Type B pancreatic cell (in vitro differentiated cells): Measurements from ENCODE around the gene WT1. TPM values are rescaled to one million over a fixed set of nuclear protein-coding genes. Genes with fewer than 3 reads are reported as not detected.
A peak's percentile ranks its signal among the peaks of the same experiment; 100 is the strongest.

Experiments
- DNase-seq: peaks from one replicate; pipeline ENCODE4 v3.0.0; 2021; ENCODE audit warnings: mixed read lengths; ENCODE audit not compliant: unreplicated experiment; ENCODE audit errors: extremely low spot score
- H3K27ac Mint-ChIP-seq: 2 replicates; pipeline ENCODE4 v1.8.0; 2021; ENCODE audit warnings: mild to moderate bottlenecking, mixed read lengths
- H3K27me3 Mint-ChIP-seq: 2 replicates; pipeline ENCODE4 v1.8.0; 2021; ENCODE audit warnings: mixed read lengths
- H3K36me3 Mint-ChIP-seq: 2 replicates; pipeline ENCODE4 v1.8.0; 2021; ENCODE audit warnings: mixed read lengths
- H3K4me1 Mint-ChIP-seq: one replicate; pipeline ENCODE4 v1.8.0; 2021; ENCODE audit warnings: mixed read lengths; ENCODE audit not compliant: unreplicated experiment
- H3K4me3 Mint-ChIP-seq: 2 replicates; pipeline ENCODE4 v1.8.0; 2021; ENCODE audit warnings: mild to moderate bottlenecking, mixed read lengths
- H3K9me3 Mint-ChIP-seq: 2 replicates; pipeline ENCODE4 v1.8.0; 2021; ENCODE audit warnings: mixed read lengths
- CTCF ChIP-seq: fragments of 200-600 bp; sonication (generic); conservative IDR thresholded peaks from 2 replicates; pipeline ENCODE4 v1.5.0; 2021; ENCODE audit warnings: antibody characterized with exemption, mild to moderate bottlenecking
- total RNA-seq: library from RNA; stranded (reverse); gene quantifications from 2 replicates; pipeline ENCODE4 v1.2.1, GENCODE V29; 2021; ENCODE audit warnings: low replicate concordance

Gene WT1
- total RNA-seq, 1 donor from 2014 or later, result 5.2 TPM

DNA sequence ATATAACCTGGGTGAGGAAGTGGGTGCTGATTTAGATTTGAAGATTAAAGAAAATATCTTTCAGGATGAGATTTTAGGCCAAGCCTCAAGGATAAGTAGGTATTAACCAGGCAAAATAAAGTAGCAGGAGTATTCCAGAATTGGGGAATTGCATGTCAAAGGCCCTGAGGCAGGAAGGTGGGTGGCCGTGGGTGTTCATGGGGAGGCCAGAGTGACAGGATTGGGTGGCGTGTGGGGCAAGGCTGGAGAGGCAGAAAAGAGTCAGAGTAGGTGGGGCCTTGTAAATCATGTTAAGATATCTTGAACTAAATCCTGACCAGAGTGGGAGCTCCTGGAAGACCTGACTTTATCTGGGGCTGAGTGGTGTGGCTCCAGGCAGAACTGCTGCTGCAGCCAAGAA lies 19.7 kb upstream of the WT1 start:
- peaks cover 16% of the 10 kb centered on the region for H3K27me3 Mint-ChIP-seq
- no peak for TF ChIP-seq CTCF
- no peak overlapping the region for H3K4me3 Mint-ChIP-seq
- H3K4me1 Mint-ChIP-seq, result no peaks in the 10 kb centered on the region
- no peak for DNase-seq
- H3K36me3 Mint-ChIP-seq, result no peaks in the 10 kb centered on the region
- no peaks in the 10 kb centered on the region for H3K9me3 Mint-ChIP-seq
- no peak overlapping the region for H3K27ac Mint-ChIP-seq

GRCh38 chr11:32451808-32452207 lies 16.5 kb upstream of the WT1 start:
- Mint-ChIP-seq H3K27ac (no peak overlapping the region), H3K4me1 (peaks cover 5% of the 10 kb centered on the region), H3K36me3 (no peaks in the 10 kb centered on the region), H3K4me3 (no peak overlapping the region), H3K27me3 (peaks cover 40% of the 10 kb centered on the region), H3K9me3 (no peaks in the 10 kb centered on the region)
- no peak for TF ChIP-seq CTCF
- DNase-seq, result no peak

DNA sequence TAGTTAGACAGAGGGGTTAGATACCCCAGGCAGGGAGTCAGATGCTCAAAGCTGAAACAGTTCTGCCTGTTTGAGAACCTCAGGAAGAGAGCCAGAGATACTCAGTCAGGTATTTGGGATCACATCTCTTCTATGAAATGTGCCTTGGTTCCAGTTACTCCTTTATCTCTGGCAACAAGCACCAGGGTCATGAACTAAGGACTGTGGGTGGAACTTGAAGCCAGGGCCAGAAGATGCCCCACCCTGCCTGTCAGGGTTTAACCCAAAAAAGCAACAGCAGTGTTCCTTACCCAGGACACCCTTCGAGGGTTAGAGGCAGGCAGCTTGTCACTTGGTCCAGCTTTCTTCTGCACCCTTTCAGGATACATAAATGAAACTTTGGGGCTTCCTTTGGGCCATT lies 15.0 kb upstream of the WT1 start:
- Mint-ChIP-seq H3K36me3 (no peaks in the 10 kb centered on the region), H3K4me1 (peaks cover 5% of the 10 kb centered on the region), H3K4me3 (no peak overlapping the region), H3K27me3 (peaks cover 54% of the 10 kb centered on the region), H3K27ac (no peak overlapping the region), H3K9me3 (no peaks in the 10 kb centered on the region)
- DNase-seq, result no peak
- TF ChIP-seq CTCF, result no peak

- Mint-ChIP-seq H3K9me3 (no peaks in the 10 kb centered on the region), H3K4me1 (peaks cover 5% of the 10 kb centered on the region), H3K27ac (no peak overlapping the region), H3K36me3 (no peaks in the 10 kb centered on the region), H3K4me3 (no peak overlapping the region), H3K27me3 (peaks cover 66% of the 10 kb centered on the region)
- DNase-seq, result no peak
- peak; percentile 64 for TF ChIP-seq CTCF
Observed at GRCh38 chr11:32448232-32448631, 12.9 kb upstream of the WT1 start.

DNA sequence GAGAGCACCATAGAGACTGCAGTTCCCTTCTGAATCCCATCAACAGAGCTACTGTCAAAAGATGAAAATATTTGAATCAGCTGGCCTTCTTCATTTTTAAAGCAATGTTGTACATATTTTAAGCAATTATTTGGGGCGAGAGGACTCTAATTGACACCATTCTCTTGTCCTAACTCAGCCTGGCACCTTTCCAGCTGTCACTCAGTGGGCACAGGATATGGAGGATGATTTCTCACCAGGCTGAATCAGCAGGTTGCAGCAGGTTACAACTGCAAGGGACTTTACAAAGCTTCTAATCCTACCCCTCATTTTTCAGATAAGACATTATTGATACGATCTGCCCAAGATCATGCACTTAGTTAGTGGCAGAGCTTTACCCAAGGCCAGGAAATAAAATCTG lies 11.9 kb upstream of the WT1 start:
- H3K27ac Mint-ChIP-seq, result no peak overlapping the region
- no peak for TF ChIP-seq CTCF
- H3K9me3 Mint-ChIP-seq, result no peaks in the 10 kb centered on the region
- H3K27me3 Mint-ChIP-seq, result peaks cover 76% of the 10 kb centered on the region
- no peak for DNase-seq
- peaks cover 5% of the 10 kb centered on the region for H3K4me1 Mint-ChIP-seq
- no peak overlapping the region for H3K4me3 Mint-ChIP-seq
- H3K36me3 Mint-ChIP-seq, result no peaks in the 10 kb centered on the region

DNA sequence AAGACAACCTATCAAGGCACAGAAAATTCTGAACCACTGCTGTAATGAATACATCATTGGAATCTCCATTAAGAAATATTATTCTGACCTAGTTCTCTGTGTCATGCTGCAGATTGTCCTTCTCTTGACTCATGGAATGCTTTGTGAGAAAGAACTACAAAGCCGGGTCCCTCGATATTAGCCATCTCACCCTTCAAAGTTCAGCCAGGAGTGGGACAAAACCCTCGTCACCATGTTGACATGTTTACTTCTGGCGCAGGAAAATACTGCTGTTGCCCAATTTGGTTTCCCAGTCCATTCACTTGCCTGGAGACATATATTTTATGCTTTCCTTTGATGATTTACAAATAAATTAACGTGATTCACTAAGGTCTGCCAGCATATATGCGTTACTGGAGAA lies 10.9 kb upstream of the WT1 start:
- H3K27me3 Mint-ChIP-seq, result peaks cover 82% of the 10 kb centered on the region
- H3K4me1 Mint-ChIP-seq, result peaks cover 5% of the 10 kb centered on the region
- no peaks in the 10 kb centered on the region for H3K36me3 Mint-ChIP-seq
- H3K27ac Mint-ChIP-seq, result no peak overlapping the region
- TF ChIP-seq CTCF, result no peak
- H3K9me3 Mint-ChIP-seq, result no peaks in the 10 kb centered on the region
- DNase-seq, result no peak
- H3K4me3 Mint-ChIP-seq, result no peak overlapping the region
